ENCODE measurements around the gene TPBGL. TPM values are rescaled to one million over a fixed set of nuclear protein-coding genes. Genes with fewer than 3 reads are reported as not detected.

TPBGL gene
- total and polyA plus RNA-seq, 3 experiments from 2014 or later, result 0.09 to 0.23 TPM; not detected in 1

Other genes starting within 250 kb of the TPBGL start
- gene OR2AT4, start 143.9 kb upstream of the TPBGL start, total RNA-seq, result not detected
- gene OR2AT4, start 143.9 kb upstream of the TPBGL start, polyA plus RNA-seq, result not detected
- 1 to 10 TPM in 1 of 2 experiments, under 1 TPM in 1; 0.98 to 1.3 TPM for gene SLCO2B1, start 89.7 kb upstream of the TPBGL start, total RNA-seq
- gene SLCO2B1, start 89.7 kb upstream of the TPBGL start, polyA plus RNA-seq, result not detected
- gene ARRB1, start 110.9 kb downstream of the TPBGL start, total RNA-seq, result 10 to 100 TPM in 1 of 2 experiments, 1 to 10 TPM in 1; 9.9 to 10.6 TPM
- gene ARRB1, start 110.9 kb downstream of the TPBGL start, polyA plus RNA-seq, result 5.5 TPM
- 1,000 to 10,000 TPM; 3,916 to 3,935 TPM for gene RPS3, start 158.7 kb downstream of the TPBGL start, total RNA-seq
- 4,910 TPM for gene RPS3, start 158.7 kb downstream of the TPBGL start, polyA plus RNA-seq
- under 1 TPM; 0.44 to 0.83 TPM for gene KLHL35, start 192.4 kb downstream of the TPBGL start, total RNA-seq
- 0.37 TPM for gene KLHL35, start 192.4 kb downstream of the TPBGL start, polyA plus RNA-seq

Measured in CD8-positive, alpha-beta memory T cell (primary cell).